Activated CD4-positive, alpha-beta T cell treated with anti-CD3 and anti-CD28 coated beads, Interleukin-2, amount 50 U/mL, for 16 hours (primary cell): Measurements from ENCODE around the gene MYO5A.

Experiments
- DNase-seq: peaks from one replicate; pipeline ENCODE4 v3.0.0-alpha.2; 2020

MYO5A gene

DNA sequence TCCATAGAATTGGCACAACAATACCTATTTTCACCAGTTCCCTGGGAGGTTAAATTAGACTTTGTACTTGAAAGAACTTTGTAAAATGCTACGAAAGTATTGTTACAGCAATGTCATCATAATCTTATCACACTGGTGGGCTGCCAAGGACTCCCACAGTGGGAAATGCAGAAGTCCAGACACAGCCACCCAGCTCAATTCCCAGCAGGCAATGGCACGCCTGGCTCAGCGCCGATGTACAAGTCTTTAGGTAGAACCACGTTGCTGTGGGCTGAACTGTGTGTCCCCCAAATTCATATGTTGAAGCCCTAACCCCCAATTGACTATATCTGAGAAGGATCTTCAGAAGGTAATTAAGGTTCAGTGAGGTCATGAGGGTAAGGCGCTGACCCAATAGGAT, 245.4 kb downstream of the MYO5A start:
- DNase-seq: no peak

DNA sequence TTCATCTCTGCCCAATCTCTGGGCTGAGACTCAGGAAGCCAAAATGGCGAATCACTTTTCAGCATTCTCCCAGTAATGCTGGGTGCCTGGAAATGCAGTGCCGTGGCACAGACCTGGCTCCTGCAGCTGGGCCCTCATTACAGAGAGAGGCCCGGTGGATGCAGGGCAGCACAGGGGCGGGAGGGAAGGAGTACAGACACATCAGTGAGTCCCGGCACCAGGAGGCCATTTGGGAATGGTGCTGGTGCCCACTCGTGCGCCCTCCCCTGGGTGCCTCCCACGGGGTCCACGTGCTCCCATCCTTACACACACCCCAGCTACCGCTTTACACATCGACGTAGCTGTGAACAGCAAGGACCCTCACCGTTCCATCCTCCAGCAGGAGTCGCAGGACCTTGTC, 246.3 kb downstream of the MYO5A start:
- no peak for DNase-seq

- DNase-seq: no peak
These were observed 247.3 kb downstream of the MYO5A start for GRCh38 chr15:52281085-52282035.

DNA sequence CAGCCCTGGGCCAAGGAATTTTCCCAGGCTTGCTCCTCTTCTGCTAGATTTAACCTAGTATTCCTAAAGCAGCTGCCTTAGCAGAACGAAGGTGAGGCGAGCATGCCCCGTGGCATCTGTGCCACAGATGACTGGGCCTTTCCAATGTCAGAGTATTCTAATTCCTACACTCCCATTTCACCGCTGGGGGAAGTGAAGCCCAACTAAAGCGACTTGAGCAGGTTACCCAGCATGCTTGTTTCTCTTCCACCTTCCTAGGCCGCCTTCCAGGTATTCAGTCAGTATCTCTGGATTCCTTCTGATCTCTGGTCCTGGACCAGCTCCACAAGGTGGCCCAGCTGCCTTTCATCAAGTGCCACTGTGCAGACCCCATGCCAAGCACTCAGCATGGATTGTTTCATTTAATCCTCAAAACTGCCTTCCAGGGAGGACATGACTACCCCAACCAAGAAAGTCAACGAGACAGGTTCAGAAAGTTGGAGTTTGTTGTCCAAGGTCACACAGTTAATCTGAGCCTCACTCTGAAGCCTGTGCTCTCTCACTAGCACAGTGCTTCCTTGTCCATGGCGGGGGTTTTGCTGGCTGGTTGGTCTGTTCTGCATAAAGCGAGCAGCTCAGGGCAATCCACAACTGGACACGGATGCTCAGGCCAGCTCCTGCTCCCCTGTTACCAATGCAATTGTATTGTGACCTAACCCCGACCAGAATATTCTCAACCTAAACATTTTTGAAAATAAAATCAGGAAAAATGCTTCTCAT, 248.2 kb downstream of the MYO5A start:
- no peak for DNase-seq

DNA sequence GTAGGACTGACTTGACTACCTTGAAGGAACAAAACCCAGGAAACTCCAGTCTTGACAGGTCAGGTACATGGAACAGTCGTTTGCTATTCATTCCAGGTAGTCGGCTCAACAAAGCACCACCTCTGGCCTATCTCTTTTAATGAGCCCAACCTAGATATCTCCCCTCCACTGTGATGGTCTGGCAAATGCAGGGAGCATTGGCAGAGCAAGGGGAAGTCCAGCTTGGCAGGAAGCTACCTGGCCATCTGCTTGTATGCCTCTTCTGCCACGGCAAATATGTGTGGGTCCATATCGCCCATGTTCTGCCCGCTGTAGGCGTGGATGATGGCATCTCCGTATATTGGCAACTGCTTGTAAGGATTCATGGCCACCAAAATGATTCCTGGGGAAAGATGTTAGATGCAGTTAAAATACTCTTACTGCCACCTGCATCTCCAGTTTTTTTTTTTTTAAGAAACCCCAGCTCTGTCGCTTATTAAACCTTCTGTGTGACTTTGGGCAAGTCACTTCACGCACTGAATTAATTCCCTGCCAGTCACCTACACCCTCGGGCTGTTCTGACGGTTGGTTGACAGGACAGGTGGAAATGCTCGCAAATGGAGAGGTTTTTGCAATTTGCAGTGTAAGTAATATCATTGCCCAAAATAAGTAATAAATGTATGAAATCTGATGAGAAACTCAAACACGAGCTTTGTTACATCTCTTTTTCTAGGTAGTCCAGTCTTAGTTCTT, 249.9 kb downstream of the MYO5A start:
- no peak for DNase-seq

DNA sequence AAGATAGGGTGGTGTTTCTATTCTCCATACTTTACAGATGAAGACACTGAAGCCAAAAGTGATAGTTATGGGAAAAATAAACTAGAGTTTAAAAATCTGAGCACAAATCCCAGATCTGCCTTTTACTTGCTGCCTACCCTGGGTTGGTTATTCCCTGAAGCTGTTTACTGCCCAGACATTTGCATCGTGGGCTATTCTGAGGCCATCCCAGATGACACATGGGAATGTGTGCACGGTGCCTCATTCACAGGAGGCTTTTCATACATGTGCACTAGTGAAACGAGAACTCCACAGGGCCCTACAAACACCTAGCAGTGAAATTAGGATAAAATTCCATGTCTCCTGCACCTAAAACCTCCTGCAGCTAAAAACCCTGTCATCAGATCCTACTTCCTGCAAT, 250.5 kb downstream of the MYO5A start:
- no peak for DNase-seq

DNA sequence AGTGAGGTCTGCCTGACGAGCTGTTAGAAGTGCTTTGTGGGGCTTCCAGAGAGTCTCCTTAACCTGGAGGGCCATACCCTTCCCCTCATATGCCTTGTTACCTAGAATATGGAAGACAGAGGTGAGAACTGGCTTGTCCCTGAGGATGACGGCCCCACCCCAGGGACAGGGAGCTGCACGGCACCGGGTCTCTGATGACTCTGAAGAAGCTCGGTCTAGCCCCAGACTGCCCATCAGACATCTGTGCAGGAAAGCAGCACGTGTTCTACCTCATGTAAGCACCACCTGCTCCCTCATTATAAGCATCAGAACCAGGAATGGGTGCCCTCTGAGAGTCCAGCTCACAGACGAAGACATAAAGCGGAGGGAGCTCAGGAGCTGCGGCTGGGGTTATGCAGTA, 251.1 kb downstream of the MYO5A start:
- DNase-seq: no peak

GRCh38 chr15:52276256-52276770, 252.4 kb downstream of the MYO5A start:
- no peak for DNase-seq

DNA sequence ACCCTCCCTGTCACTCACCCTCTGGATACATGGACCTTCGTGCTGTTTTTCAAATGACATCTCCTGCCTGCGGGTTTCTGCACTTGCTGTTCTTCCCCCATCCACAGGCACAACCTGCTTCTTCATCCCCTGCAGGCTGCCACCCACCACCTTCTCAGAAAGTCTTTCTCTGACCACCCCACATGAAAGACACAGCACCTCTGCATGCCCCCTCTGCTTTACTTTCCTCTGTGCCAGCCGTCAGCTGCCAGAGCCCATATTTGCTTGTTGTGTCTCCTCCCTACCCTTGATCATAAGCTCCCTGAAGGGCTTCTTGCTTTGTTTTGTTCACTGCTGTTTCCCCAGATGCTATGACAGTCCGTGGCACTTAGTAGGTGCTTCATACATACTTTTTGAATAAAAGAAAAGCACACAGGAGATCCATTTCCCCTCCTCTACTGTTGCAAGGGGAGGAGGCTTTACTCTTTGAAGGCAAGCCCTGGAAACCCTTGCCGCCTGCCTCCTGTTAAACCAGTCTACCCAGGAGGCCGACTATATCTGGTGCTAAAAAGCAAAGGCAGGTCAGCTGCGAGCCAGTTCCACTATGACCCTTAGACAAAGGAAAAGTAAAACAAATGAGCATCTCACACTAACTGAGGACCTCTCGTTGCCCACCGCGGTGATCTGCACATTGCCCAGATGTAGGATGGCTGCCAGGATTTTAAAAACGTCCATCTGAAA, 265.0 kb downstream of the MYO5A start:
- DNase-seq: no peak

DNA sequence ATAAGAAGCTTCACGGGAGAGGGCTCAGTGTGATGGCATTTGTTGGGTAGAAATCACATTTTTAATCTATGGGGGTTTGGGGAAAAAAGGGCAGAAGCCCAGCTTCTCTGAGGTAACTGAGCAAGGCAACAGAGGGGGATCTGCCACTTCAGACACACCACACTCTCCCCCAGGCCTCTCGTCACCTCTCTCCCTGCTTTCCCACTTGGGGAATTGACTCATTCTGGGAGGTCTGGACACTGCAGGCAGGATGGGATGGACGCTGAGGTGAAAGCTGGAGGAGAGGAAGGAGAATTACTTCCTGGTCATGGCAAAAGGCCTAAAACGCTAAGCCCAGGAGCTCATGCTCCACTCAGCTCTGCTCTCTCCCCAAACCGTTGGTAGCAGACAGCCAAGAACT, 266.3 kb downstream of the MYO5A start:
- no peak for DNase-seq

DNA sequence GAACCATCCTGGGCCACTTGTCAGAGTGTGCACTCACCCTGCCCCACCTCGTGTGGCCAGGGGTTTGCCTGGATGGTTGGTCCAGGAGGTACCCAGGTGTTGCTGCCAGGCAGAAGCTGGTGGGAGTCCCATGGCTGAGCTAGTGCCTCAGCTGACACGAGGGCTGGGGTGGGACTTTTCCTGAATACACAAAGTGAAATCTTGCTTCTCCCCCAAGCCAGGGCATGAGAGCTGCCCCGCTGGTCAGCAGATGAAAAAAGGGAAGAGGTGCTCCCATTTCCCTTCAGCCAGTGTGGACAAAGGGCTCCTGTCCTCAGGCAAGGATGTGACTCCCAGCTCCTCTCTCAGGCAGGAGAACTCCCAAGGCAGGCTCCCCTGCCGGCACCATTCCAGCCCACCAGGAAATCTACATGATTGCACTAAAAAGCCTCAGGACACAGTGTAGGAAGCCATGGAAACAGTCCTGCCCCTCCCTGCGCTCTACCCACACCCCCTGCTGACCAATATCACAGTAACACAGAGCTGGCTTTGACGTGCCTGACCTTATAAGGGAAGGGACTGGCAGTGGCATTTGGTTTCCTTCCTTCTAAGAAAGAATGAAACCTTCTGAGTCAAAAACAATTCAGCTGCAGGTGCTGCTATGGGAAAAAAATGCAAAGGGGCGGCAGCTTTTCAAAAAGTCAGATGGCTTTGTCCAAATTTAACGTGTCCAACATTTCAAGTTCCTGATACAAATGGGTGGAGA, 267.0 kb downstream of the MYO5A start:
- peak; percentile 94 for DNase-seq

DNA sequence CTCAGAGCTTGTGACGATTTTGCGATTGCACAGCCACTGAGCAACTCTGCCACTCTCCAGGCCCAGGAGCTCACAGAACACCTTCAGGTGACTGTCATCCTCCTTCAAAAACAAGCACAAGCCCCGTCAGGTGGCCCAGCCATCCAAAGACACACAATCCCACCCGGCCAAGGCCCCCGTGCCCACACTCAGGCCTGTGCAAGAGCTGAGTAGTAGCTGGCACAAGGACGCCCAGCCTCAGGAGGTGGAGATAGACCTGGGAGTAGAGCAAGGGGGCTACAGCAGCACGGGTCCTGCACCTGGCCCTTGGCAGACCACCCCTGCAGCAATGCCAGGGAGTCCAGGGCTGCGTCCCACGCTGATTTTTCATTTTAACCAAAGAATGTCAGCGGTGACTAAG, 267.7 kb downstream of the MYO5A start:
- DNase-seq: no peak

DNA sequence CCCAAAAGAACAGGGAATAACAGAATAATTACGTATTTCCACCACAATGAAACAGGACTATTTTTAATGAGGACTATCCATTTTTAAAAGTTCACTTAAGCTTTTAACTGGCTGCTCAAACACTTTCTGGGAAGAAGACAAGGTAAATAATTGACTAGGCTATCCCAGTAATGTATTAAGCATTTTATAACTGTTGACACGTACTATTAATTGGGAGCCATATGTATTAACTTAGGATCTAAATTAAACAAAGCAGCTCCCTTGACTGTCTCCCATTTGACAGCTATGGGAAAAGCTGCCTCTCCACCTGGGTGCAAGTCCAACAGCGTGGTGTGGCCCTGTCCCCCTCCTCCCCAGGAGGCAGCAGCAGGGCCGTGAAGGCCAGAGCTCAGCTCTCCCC, 269.2 kb downstream of the MYO5A start:
- no peak for DNase-seq

DNA sequence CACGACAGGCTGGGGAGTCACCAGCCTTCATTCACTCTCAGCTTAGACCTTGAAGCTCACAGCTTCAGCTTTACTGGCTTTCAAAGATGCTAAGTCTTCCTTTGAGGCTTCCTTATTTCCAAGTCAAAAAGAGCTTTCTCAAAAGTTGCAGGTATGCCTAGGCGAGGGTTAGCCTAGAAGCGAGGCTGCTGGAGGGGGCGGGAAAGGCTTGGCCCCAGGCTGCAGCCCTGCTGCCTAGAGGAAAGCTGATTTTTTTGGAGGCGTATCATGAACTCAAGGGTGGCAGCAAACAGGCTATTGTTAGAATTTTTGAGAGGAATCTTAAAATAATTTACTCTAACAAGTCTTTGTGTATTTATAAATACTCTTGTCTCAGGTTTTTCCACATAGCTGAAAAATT, 270.2 kb downstream of the MYO5A start:
- no peak for DNase-seq

GRCh38 chr15:52257734-52258062, 271.0 kb downstream of the MYO5A start:
- no peak for DNase-seq
